Neural cell (in vitro differentiated cells): Measurements from ENCODE around the gene IFIT2. TPM values are rescaled to one million over a fixed set of nuclear protein-coding genes. Genes with fewer than 3 reads are reported as not detected.

Experiments
- H2AFZ ChIP-seq: fragments of 200-600, 300-800 bp; sonication (generic), shearing (Covaris generic); 2 replicates; pipeline ENCODE4 v1.6.0; 2014; ENCODE audit warnings: low read depth, mild to moderate bottlenecking, antibody characterized with exemption, low read length, moderate library complexity
- H3F3A ChIP-seq: fragments of 200-600 bp; shearing (Covaris generic); 2 replicates; pipeline ENCODE4 v1.6.1; 2016; ENCODE audit warnings: mild to moderate bottlenecking, moderate library complexity, mixed read lengths, antibody characterized with exemption, low read length; ENCODE audit not compliant: insufficient read depth, poor library complexity, severe bottlenecking
- H3K27ac ChIP-seq: fragments of 200-600, 300-800 bp; sonication (generic), shearing (Covaris generic); 2 replicates; pipeline ENCODE4 v1.5.1; 2014; ENCODE audit warnings: mild to moderate bottlenecking, low read length, moderate library complexity
- H3K27me3 ChIP-seq: fragments of 300-800, 200-600 bp; sonication (generic), shearing (Covaris generic); 2 replicates; pipeline ENCODE4 v1.6.0; 2014; ENCODE audit warnings: mild to moderate bottlenecking, low read depth, low read length, moderate library complexity; ENCODE audit not compliant: insufficient read depth
- H3K36me3 ChIP-seq: fragments of 300-800, 200-600 bp; sonication (generic), shearing (Covaris generic); 2 replicates; pipeline ENCODE4 v1.5.1; 2014; ENCODE audit warnings: mild to moderate bottlenecking, antibody characterized with exemption, low read length, moderate library complexity; ENCODE audit not compliant: insufficient read depth
- H3K4me2 ChIP-seq: fragments of 300-800, 200-600 bp; sonication (generic), shearing (Covaris generic); 2 replicates; pipeline ENCODE4 v1.6.0; 2014; ENCODE audit warnings: mild to moderate bottlenecking, low read length
- H3K4me3 ChIP-seq: fragments of 300-800, 200-600 bp; sonication (generic), shearing (Covaris generic); 2 replicates; pipeline ENCODE4 v1.5.1; 2014; ENCODE audit warnings: mild to moderate bottlenecking, low read length, moderate library complexity
- H3K79me2 ChIP-seq: fragments of 200-600 bp; shearing (Covaris generic); replicated peaks from 2 replicates; pipeline ENCODE4 v1.6.0; 2014; ENCODE audit warnings: mild to moderate bottlenecking, low read length, moderate library complexity; ENCODE audit not compliant: insufficient read depth
- H3K9ac ChIP-seq: fragments of 300-800, 200-600 bp; sonication (generic), shearing (Covaris generic); 2 replicates; pipeline ENCODE4 v1.6.1; 2016; ENCODE audit warnings: mild to moderate bottlenecking, low read length, mixed read lengths
- H3K9me2 ChIP-seq: fragments of 200-600 bp; shearing (Covaris generic); 2 replicates; pipeline ENCODE4 v1.6.1; 2016; ENCODE audit warnings: mild to moderate bottlenecking, low read length, mixed read lengths; ENCODE audit not compliant: insufficient read depth
- H3K9me3 ChIP-seq: fragments of 200-600, 300-800 bp; sonication (generic), shearing (Covaris generic); 2 replicates; pipeline ENCODE4 v1.6.1; 2016; ENCODE audit warnings: mild to moderate bottlenecking, mixed run types, low read length, moderate library complexity, mixed read lengths
- H4K20me1 ChIP-seq: fragments of 200-600 bp; shearing (Covaris generic); 2 replicates; pipeline ENCODE4 v1.6.1; 2016; ENCODE audit warnings: mild to moderate bottlenecking, mixed run types; ENCODE audit not compliant: insufficient read depth
- EP300 ChIP-seq: fragments of 450-650 bp; conservative IDR thresholded peaks from 2 replicates; pipeline ENCODE4 v1.6.1; 2014; ENCODE audit warnings: antibody characterized with exemption, mild to moderate bottlenecking, moderate library complexity; ENCODE audit not compliant: poor library complexity, severe bottlenecking
- EZH2 ChIP-seq: fragments of 200-600, 300-800 bp; shearing (Covaris generic), sonication (generic); IDR thresholded peaks from 2 replicates; pipeline ENCODE4 v1.6.1; 2014; ENCODE audit warnings: antibody characterized with exemption, low read length, borderline replicate concordance, mild to moderate bottlenecking; ENCODE audit not compliant: insufficient read depth, poor library complexity, severe bottlenecking
- MXI1 ChIP-seq: fragments of 450-650 bp; conservative IDR thresholded peaks from 2 replicates; pipeline ENCODE4 v1.6.1; 2014; ENCODE audit warnings: antibody characterized with exemption, mild to moderate bottlenecking; ENCODE audit not compliant: poor library complexity, severe bottlenecking
- POLR2AphosphoS5 ChIP-seq: IDR thresholded peaks from 2 replicates; pipeline ENCODE4 v1.6.1; 2012
- RAD21 ChIP-seq: fragments of 450-650 bp; conservative IDR thresholded peaks from 2 replicates; pipeline ENCODE4 v1.6.1; 2014; ENCODE audit warnings: antibody characterized with exemption, mild to moderate bottlenecking, moderate library complexity
- SMC3 ChIP-seq: fragments of 450-650 bp; conservative IDR thresholded peaks from 2 replicates; pipeline ENCODE4 v1.6.1; 2014; ENCODE audit warnings: antibody characterized with exemption, mild to moderate bottlenecking, moderate library complexity; ENCODE audit not compliant: poor library complexity
- TAF1 ChIP-seq: IDR thresholded peaks from 2 replicates; pipeline ENCODE4 v1.6.1; 2012; ENCODE audit warnings: low read depth
- polyA plus RNA-seq: library from polyadenylated mRNA; depleted of rRNA; stranded (reverse); fragments of >200 nt; gene quantifications from 2 replicates; pipeline ENCODE4 v1.2.3, GENCODE V29; 2014
- TF ChIP-seq, protein P1 (sequence below): IDR thresholded peaks from 2 replicates; pipeline ENCODE4 v1.6.1; 2012; ENCODE audit warnings: borderline replicate concordance
- TF ChIP-seq, protein P2 (sequence below): fragments of 450-650 bp; IDR thresholded peaks from 2 replicates; pipeline ENCODE4 v1.5.1; 2014; ENCODE audit warnings: antibody characterized with exemption, mild to moderate bottlenecking, moderate library complexity; ENCODE audit not compliant: poor library complexity, severe bottlenecking

IFIT2 gene
- polyA plus RNA-seq, 1 donor from 2014 or later = 0.26 TPM

DNA sequence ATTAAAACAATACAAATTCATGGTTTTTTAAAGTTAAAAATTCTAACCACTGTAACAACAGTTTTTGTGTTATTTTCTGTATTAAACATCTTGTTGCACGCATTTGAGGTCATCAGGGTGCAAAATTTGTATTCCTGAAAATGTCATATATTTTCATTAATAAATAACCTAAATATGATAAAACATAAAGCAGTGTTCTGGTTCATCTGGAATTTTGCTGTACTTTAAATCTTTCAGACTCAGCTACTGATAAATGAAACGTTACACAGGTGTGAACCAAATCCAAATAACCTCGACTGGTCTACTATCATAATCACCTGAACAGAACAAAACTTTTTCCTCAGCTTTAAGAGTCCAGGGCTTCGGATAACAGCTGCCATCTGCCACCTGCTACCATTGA lies 6.9 kb downstream of the IFIT2 start:
- no peak overlapping the region for H2AFZ ChIP-seq
- H3K36me3 ChIP-seq = no peaks in the 10 kb centered on the region
- no peaks in the 10 kb centered on the region for H3F3A ChIP-seq
- H3K27me3 ChIP-seq = no peaks in the 10 kb centered on the region
- H3K27ac ChIP-seq = no peak overlapping the region
- no peak overlapping the region for H3K4me3 ChIP-seq
- H4K20me1 ChIP-seq = no peaks in the 10 kb centered on the region
- no peaks in the 10 kb centered on the region for H3K9me3 ChIP-seq
- TF ChIP-seq RAD21 (no peak), TAF1 (no peak), EP300 (no peak), SMC3 (no peak), MXI1 (no peak)
- TF ChIP-seq, protein P1, sequence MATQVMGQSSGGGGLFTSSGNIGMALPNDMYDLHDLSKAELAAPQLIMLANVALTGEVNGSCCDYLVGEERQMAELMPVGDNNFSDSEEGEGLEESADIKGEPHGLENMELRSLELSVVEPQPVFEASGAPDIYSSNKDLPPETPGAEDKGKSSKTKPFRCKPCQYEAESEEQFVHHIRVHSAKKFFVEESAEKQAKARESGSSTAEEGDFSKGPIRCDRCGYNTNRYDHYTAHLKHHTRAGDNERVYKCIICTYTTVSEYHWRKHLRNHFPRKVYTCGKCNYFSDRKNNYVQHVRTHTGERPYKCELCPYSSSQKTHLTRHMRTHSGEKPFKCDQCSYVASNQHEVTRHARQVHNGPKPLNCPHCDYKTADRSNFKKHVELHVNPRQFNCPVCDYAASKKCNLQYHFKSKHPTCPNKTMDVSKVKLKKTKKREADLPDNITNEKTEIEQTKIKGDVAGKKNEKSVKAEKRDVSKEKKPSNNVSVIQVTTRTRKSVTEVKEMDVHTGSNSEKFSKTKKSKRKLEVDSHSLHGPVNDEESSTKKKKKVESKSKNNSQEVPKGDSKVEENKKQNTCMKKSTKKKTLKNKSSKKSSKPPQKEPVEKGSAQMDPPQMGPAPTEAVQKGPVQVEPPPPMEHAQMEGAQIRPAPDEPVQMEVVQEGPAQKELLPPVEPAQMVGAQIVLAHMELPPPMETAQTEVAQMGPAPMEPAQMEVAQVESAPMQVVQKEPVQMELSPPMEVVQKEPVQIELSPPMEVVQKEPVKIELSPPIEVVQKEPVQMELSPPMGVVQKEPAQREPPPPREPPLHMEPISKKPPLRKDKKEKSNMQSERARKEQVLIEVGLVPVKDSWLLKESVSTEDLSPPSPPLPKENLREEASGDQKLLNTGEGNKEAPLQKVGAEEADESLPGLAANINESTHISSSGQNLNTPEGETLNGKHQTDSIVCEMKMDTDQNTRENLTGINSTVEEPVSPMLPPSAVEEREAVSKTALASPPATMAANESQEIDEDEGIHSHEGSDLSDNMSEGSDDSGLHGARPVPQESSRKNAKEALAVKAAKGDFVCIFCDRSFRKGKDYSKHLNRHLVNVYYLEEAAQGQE = no peak
- TF ChIP-seq, protein P2, sequence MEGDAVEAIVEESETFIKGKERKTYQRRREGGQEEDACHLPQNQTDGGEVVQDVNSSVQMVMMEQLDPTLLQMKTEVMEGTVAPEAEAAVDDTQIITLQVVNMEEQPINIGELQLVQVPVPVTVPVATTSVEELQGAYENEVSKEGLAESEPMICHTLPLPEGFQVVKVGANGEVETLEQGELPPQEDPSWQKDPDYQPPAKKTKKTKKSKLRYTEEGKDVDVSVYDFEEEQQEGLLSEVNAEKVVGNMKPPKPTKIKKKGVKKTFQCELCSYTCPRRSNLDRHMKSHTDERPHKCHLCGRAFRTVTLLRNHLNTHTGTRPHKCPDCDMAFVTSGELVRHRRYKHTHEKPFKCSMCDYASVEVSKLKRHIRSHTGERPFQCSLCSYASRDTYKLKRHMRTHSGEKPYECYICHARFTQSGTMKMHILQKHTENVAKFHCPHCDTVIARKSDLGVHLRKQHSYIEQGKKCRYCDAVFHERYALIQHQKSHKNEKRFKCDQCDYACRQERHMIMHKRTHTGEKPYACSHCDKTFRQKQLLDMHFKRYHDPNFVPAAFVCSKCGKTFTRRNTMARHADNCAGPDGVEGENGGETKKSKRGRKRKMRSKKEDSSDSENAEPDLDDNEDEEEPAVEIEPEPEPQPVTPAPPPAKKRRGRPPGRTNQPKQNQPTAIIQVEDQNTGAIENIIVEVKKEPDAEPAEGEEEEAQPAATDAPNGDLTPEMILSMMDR = no peak
- no peak overlapping the region for H3K4me2 ChIP-seq
- H3K9ac ChIP-seq = no peak overlapping the region
- H3K79me2 ChIP-seq = no peaks in the 10 kb centered on the region
- H3K9me2 ChIP-seq = no peaks in the 10 kb centered on the region

DNA sequence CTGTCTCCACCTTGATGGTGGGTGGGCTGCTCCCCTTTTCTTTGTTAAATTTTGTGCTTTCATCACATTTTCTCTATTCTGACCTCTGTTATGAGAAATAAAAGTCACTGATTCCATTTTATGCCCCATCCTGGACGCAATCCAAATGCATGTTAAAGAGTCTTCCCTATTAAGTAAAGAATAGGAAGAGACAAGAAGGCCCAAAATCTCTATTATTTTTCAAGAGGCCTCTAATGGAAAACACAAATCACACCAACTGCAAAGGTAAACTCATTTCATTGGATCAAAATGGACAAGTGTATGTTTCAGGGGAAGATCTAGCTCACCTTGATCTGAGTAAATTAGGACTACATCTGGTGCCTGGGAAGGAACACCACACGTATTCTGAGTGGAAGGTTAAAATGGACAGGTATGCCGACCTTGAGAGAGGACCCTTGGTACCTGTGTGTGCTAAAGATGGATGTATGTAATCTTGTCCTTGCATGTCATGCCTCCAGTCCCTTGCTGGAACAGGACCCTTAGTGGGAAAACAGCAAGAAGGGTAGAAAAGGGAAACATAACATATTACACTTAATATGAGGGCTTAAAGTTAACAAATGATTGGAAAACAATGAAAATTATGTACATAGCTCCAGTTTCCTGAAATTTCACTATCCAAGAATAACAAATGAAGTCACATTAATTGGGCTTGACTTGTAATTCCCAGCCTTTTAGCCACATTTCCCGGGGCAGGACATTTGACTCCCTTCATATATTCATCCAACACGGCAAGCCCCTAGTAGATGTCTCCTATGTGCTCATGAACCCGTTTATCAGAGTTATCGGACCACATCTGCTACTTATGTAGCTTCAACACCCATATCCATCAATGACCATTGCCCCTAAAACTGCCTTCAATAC lies 7.6 kb downstream of the IFIT2 start:
- Histone ChIP-seq H2AFZ (no peak overlapping the region), H3K9me2 (no peaks in the 10 kb centered on the region), H3K4me2 (no peak overlapping the region), H3F3A (no peaks in the 10 kb centered on the region), H3K36me3 (no peaks in the 10 kb centered on the region), H3K27me3 (no peaks in the 10 kb centered on the region), H3K9ac (no peak overlapping the region), H4K20me1 (no peaks in the 10 kb centered on the region), H3K9me3 (no peaks in the 10 kb centered on the region), H3K4me3 (no peak overlapping the region), H3K27ac (no peak overlapping the region), H3K79me2 (no peaks in the 10 kb centered on the region)
- TF ChIP-seq EP300 (no peak), POLR2AphosphoS5 (no peak), TAF1 (no peak), RAD21 (no peak), MXI1 (no peak), EZH2 (no peak), SMC3 (no peak)
- TF ChIP-seq, protein P2 = no peak
- TF ChIP-seq, protein P1 = no peak
